HL-60 (cell line): ENCODE data around the gene SDK1.

Source experiments
- TF ChIP-seq, protein P1 (sequence below): IDR thresholded peaks from one replicate; pipeline ENCODE4 v1.5.1; 2011; ENCODE audit warnings: low read length, control low read depth, inconsistent platforms; ENCODE audit not compliant: insufficient read depth
- TF ChIP-seq, protein P2 (sequence below): IDR thresholded peaks from 2 replicates; pipeline ENCODE4 v1.6.1; 2012; ENCODE audit warnings: low read depth; ENCODE audit not compliant: insufficient replicate concordance

DNA sequence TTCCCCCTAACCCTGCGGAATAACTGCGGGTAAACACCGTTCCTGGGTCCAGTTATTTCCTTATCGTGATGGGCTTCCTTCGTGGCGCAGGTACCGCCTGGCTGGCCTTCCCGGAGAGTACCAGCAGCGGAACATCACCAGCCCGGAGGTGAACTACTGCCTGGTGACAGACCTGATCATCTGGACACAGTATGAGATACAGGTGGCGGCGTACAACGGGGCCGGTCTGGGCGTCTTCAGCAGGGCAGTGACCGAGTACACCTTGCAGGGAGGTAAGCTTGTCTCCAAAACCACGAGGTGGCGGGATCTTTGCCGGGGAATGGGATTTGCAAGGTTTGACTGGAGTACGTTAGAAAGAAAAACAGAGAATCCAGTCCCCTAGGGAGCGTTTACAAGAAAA is 716.0 kb downstream of the SDK1 start:
- TF ChIP-seq, protein P1, sequence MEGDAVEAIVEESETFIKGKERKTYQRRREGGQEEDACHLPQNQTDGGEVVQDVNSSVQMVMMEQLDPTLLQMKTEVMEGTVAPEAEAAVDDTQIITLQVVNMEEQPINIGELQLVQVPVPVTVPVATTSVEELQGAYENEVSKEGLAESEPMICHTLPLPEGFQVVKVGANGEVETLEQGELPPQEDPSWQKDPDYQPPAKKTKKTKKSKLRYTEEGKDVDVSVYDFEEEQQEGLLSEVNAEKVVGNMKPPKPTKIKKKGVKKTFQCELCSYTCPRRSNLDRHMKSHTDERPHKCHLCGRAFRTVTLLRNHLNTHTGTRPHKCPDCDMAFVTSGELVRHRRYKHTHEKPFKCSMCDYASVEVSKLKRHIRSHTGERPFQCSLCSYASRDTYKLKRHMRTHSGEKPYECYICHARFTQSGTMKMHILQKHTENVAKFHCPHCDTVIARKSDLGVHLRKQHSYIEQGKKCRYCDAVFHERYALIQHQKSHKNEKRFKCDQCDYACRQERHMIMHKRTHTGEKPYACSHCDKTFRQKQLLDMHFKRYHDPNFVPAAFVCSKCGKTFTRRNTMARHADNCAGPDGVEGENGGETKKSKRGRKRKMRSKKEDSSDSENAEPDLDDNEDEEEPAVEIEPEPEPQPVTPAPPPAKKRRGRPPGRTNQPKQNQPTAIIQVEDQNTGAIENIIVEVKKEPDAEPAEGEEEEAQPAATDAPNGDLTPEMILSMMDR: no peak
- TF ChIP-seq, protein P2, sequence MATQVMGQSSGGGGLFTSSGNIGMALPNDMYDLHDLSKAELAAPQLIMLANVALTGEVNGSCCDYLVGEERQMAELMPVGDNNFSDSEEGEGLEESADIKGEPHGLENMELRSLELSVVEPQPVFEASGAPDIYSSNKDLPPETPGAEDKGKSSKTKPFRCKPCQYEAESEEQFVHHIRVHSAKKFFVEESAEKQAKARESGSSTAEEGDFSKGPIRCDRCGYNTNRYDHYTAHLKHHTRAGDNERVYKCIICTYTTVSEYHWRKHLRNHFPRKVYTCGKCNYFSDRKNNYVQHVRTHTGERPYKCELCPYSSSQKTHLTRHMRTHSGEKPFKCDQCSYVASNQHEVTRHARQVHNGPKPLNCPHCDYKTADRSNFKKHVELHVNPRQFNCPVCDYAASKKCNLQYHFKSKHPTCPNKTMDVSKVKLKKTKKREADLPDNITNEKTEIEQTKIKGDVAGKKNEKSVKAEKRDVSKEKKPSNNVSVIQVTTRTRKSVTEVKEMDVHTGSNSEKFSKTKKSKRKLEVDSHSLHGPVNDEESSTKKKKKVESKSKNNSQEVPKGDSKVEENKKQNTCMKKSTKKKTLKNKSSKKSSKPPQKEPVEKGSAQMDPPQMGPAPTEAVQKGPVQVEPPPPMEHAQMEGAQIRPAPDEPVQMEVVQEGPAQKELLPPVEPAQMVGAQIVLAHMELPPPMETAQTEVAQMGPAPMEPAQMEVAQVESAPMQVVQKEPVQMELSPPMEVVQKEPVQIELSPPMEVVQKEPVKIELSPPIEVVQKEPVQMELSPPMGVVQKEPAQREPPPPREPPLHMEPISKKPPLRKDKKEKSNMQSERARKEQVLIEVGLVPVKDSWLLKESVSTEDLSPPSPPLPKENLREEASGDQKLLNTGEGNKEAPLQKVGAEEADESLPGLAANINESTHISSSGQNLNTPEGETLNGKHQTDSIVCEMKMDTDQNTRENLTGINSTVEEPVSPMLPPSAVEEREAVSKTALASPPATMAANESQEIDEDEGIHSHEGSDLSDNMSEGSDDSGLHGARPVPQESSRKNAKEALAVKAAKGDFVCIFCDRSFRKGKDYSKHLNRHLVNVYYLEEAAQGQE: no peak
